ENCODE results near the gene PHF3.
A peak's percentile ranks its signal among the peaks of the same experiment; 100 is the strongest.

PHF3 gene, protein sequence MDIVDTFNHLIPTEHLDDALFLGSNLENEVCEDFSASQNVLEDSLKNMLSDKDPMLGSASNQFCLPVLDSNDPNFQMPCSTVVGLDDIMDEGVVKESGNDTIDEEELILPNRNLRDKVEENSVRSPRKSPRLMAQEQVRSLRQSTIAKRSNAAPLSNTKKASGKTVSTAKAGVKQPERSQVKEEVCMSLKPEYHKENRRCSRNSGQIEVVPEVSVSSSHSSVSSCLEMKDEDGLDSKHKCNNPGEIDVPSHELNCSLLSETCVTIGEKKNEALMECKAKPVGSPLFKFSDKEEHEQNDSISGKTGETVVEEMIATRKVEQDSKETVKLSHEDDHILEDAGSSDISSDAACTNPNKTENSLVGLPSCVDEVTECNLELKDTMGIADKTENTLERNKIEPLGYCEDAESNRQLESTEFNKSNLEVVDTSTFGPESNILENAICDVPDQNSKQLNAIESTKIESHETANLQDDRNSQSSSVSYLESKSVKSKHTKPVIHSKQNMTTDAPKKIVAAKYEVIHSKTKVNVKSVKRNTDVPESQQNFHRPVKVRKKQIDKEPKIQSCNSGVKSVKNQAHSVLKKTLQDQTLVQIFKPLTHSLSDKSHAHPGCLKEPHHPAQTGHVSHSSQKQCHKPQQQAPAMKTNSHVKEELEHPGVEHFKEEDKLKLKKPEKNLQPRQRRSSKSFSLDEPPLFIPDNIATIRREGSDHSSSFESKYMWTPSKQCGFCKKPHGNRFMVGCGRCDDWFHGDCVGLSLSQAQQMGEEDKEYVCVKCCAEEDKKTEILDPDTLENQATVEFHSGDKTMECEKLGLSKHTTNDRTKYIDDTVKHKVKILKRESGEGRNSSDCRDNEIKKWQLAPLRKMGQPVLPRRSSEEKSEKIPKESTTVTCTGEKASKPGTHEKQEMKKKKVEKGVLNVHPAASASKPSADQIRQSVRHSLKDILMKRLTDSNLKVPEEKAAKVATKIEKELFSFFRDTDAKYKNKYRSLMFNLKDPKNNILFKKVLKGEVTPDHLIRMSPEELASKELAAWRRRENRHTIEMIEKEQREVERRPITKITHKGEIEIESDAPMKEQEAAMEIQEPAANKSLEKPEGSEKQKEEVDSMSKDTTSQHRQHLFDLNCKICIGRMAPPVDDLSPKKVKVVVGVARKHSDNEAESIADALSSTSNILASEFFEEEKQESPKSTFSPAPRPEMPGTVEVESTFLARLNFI (N-terminal part only)
- total RNA-seq = 186 to 463 reads per million in 2 experiments

DNA sequence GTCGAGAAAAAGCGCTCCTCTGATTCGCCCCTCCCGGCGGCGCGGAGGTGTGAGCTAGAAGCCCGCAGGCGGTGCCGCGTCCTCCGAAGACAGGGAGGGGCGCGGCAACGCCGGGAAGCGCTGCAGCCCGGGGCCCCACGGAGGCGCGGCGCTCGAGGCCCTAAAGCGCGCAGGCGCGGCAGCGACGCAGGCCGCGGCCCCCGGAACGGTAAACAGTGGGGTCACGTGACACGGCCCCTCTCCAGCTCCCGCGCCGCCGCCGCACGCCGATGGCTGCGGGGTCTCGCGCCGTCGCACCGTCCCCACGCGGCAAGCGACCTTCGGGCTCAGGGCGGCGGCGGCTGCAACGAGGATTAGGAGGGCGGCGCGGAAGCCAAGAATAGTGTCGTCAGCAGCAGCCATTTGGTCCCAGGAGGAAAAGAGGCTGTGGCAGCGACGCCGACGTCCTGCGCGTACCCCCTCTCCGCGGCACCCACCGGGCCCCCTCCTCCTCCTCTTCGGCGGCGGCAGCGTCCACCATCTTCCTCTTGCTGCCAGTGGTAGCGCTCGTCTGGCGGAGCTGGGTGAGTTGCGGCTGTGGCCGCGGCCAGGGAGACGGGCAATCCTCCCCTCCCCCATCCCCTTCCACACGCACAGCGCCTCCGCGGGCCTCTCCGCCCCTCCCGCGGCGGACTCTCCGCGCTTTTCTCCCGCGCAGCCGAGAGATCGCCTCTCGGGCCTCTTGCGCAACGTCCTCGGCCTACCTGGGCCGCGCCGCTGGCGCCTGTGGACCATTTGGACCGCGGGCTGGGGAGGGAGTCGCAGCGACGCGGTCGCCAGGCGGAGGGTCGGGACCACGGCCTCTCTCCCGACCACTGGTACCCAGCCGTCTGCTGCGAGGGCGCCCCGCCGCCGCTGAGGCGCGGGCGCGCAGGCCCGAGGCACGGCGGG, at the start of gene PHF3:
PHF3 (plus strand) TSS at position 215 of the 930 bp plus-strand sequence. CDS start 10,750 bp downstream, outside the sequence.
- peak; percentile 87 for DNase-seq (ENCODE audit: low read depth)

DNA sequence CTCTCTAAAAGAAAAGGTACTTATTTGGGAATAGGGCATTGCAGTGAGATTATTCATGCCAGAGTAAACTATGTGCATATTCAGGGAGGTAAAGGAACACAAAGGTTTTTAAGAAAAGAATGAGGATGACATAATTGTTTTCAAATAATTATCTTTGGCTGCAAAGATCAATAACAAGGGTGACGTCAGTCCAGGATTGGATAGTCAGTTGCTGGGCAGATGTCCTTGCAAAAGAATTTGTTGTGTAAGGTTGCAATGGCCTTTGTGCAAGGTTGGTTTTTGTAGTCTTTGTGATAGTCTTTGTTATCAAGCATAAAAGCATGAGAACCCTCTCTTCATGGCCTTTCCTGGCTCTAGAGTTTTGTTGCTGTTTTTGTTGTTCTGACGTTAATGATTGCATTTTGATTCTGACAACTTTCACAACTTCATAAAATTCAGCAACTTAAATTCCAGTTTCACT, 45.6 kb upstream of the PHF3 start:
- DNase-seq (ENCODE audit: low read depth) = no peak

DNA sequence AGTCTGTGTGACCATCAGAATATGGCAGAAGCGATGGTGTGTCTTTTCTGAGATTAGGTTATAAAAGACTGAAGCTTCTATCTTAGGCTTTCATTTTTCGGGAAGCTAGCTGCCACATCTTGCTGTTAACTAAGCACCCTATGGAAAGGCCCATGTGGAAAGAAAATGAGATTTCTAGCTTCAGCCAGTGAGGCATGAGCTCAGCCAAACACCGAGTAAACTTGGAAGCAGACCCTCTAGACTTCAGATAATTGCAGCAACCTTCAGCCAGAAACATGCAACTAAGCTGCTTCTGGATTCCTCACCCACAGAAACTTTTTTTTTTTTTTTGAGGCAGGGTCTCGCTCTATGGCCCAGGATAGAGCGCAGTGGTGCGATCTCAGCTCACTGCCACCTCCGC, 42.7 kb upstream of the PHF3 start:
- no peak for DNase-seq (ENCODE audit: low read depth)

DNA sequence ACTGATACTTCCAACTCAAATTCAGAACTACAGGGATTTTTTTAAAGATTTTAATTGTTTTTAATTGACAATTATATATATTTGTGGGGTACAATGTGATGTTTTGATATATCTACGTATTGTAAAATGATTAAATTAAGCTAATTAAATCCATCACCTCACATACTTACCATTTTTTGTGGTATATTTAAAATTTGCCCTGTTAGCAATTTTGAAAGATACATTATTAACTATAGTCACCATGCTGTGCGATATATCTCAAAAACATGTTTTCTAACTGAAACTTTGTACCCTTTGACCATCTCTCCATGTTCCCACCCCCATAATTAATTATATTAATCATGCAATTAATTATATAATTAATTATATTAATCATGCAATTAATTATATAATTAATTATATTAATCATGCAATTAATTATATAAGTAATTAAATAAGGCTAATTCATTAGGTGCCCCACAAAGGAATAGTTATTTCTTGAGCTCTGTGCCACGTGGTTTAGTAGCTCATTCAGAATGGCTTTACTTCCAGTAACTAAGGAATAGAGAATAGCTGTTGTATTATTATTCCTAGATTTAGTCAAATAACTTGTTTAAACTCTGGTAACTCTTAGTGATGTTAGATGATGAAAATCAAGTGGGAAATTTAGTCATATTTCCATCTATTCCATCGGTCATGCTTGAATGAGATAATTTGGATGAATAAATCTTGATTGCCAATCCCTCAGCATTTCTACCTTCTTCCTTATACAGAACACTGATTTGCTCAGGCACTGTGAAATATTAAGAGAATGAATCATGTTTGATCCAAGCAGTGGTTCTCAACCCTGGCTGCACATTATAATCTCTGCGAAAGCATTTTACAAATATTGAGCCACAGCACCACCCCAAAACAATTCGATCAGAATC, 38.2 kb upstream of the PHF3 start:
- no peak for DNase-seq (ENCODE audit: low read depth)

DNA sequence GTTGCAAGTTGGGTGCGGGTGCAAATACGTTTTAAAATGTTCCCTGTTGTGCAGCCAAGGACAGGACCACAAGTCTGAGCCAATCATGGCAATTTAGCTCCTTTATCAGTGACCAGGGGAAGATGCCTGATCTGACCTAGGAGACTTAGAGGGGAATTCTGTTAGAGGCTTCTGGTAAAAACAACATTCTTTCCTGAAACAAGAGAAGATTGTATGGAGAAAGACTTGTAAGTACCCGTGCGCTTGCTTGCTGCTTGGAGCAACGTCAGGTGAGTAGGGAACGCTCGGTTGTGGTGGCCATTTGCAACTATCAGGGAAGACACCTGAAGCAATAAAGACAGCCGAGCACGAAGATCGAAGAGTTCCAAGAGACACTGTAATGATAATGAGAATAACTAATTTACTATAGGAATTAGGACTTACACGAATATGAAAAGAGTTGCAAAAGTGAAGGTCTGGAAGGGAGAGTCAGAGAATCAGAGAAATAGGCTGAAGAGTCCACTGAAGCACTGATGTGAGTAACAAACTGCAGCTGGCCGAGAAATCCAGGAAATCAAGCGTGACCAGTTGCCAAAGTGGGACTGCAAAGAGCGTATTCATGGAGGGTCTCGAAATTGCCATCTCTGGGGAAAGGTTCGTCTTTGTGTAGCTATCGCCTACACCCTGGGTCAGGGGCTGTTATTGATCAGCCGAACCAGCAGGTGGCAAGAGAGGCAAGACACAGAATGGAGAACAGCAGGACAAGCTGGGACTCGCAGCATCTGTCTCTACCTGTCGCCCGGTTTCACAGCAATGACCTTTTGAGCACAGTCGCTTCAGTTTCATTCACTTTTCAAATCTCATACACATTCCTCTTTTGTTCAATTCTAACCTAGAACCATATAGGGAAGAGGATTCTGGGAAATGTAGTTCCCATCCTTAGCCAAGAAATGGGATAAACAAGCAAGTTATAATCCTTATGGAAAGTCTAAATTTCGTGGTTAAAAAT, 37.3 kb upstream of the PHF3 start:
- DNase-seq (ENCODE audit: low read depth) = peak; percentile 63

DNA sequence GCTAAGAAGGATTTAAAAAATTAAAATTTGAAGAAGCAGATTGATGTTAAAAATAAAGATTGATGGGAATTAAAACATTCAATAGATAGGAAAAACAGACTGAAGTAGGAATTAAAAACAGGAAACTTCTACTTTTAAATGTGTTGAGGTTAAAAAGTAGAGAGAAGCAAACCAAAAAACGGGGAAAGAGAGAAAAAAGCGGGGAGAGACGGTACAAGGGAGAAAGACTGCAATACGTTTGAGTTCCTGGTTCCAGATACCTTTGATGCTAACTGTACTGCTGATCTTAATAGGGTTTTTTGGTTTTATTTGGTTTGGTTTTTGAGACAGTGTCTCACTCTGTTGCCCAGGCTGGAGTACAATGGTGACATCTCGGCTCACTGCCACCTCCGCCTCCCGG, 36.4 kb upstream of the PHF3 start:
- no peak for DNase-seq (ENCODE audit: low read depth)

DNA sequence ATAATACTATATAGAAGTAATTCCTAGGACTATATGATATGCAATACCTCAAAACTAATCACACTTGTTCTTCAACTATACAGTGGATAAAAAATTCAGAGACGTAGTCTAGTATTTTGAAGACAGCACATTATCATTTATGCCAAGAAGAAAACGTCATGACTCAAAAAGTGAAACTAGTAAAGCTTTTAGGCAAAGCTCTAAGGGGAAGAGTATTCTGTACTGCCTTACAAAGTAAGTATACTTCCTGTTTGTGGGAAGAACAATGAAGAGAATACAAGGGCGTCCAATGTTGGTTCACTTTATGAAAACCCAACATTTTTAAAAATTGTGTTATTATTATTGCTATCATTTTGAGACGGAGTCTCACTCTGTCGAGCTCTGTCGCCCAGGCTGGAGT, 35.5 kb upstream of the PHF3 start:
- no peak for DNase-seq (ENCODE audit: low read depth)

DNA sequence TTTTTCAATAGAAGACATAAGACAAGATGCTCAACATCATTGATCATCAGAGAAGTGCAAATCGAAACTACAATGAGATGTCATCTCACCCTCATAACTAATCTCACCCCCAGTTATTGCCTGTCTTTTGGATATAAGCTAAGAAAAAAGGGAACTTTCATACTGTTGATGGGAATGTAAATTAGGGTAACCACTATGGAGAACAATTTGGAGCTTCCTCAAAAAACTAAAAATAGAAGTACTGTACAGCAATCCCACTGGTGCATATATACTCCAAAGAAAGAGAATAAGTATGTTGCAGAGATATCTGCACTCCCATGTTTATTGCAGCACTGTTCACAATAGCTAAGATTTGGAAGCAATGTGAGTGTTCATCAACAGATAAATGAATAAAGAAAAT, 26.4 kb upstream of the PHF3 start:
- no peak for DNase-seq (ENCODE audit: low read depth)

DNA sequence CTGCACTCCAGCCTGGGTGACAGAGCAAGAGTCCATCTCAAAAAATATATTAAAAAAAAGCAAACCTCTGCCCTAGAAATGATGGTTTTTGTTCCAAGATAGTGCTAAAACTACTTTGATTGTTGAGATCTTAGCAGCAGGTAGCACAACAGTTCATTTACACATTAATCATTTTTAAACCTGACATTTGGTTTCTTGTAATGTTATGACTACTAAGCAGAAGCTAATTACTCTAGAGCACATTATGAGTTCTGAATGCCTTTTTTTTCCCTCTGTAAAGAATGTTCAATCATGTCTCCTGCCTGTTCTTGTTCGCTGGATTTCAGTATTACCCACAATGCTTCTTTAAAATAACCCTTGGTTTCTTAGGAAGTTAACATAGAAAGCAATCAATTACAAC, 24.7 kb upstream of the PHF3 start:
- no peak for DNase-seq (ENCODE audit: low read depth)

DNA sequence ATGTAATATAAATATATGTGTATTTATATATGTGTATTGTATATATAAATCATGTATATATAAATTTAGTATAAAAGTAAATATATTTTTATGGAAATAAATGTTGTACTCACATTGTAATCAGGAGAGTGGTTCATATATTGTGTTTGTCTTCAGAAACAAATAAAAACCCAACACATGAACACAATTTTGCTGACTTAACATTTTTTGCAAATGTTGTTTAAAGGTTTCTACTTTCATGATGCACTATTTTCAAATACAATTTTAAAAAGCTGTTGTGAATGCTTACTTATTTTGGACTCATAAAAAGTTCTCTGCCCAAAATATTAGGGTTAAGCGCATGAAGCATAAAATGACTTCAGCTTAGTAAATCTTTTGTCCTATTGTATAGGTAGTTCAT, 24.0 kb upstream of the PHF3 start:
- no peak for DNase-seq (ENCODE audit: low read depth)

DNA sequence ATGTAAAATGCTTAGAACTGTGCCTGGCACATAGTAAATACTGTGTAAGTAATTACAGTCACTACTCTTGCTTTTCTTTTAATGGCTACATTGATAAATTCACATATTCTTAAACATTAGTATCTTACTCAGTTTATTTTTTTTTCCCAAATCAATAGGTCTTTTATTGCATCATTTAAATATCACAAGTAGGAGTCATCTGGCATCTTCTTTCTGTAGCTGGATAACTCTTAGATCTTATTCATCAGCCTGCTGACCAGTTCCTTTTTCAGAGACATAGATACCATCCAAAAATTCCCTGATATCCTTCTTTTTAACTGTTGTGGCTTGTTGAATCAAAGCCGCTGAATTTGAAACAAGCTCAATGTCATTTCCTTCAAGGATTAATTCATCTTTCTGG, 20.0 kb upstream of the PHF3 start:
- no peak for DNase-seq (ENCODE audit: low read depth)

DNA sequence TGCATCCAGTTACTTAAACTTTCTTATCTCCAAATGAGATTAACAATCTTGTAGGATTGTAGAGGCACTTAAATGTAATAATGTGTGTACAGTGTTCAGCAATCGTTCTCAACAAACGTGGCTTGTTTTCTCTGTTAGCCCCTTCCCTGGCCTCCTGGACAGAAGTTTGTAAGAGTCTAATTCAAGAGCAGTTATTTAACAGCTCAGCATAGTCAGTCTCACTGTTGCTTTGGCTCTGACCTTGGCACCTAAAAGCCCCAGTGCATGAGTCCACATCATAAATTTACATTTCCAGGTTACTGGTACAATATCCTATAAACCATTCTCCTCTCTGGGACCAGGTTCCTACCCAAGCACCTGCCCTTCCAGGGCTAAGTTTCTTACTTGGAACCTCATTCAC, 11.5 kb upstream of the PHF3 start:
- no peak for DNase-seq (ENCODE audit: low read depth)

DNA sequence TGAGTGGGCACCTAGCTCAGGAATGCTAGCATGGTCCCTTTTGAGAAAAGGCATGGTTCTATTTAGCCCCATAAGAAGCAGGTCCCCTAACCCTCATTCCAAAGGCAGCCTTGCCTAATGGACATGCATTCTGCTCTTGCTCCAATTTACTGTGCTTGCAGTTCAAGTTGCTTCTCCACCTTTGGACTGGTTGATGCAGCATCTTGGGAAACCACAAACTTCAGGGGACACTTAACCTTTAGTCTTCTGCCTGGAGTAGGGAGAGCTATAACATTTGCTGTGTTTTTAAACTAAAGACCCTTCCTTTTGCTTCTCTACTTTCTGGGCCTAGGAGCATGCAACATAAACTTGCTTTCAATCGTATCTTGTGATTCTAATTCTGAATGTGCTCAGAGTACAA, 5.1 kb upstream of the PHF3 start:
- no peak for DNase-seq (ENCODE audit: low read depth)

DNA sequence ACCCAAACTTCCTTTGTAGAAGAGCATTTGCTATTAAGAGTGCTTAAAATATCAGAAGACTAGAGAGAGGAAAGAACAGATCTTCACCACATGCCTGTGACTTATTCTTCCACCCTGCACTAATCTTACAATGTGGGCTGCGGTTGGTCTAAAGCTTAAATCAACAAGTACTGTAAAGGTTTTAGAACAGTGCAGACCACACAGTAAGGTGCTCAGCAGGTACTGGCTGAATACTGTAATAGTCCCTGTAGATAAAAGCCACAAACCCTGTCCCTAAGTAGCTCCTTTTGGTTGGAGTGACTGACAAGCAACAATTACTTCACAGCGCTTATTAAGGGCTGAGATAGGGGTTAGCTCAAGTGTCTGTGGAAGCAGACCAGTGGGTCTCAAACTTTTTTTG, 972 bp upstream of the PHF3 start:
- no peak for DNase-seq (ENCODE audit: low read depth)

DNA sequence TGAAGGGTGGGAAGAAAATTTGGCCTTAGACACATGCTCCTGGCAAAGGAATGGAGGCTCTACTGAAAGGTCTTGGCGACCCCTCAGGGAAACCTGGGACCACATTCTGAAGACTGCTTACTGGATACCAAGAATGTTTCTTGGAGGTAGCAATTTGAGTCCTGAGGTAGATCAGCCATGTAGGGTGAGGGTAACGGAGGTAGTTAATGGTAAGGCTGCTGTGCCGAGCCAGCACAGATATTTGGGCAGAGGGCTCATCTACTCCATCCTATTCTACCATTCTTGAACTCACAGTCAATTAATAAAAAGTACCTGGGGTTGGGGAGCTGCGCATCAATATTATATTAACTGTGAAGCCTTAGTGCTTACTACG, 401 bp upstream of the PHF3 start:
- DNase-seq (ENCODE audit: low read depth) = no peak

DNA sequence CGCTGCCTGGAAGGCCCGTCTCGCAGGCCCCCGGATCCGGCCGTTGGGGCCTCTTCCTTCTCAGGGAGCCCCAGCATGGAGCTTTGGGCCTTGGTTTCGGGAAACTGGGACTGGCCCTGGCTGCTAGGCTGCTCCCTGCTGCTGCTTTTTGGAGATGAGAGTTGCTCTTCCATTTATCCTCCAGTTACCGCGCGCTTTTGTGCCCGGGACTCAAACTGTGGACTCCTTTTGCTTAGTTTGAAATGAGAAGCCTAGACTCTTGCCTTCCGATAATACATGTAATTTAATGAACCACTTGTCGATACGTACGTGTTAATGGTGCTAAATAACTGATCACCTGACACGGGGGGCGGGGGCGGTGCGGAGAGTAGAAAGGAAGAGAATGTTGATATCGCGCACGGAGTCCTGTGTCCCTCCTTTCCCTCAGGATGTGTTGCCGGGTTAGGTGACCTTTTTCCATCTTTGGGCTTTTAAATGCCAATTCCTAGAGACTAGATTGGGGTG, 968 bp downstream of the PHF3 start:
- peak; percentile 50 for DNase-seq (ENCODE audit: low read depth)

DNA sequence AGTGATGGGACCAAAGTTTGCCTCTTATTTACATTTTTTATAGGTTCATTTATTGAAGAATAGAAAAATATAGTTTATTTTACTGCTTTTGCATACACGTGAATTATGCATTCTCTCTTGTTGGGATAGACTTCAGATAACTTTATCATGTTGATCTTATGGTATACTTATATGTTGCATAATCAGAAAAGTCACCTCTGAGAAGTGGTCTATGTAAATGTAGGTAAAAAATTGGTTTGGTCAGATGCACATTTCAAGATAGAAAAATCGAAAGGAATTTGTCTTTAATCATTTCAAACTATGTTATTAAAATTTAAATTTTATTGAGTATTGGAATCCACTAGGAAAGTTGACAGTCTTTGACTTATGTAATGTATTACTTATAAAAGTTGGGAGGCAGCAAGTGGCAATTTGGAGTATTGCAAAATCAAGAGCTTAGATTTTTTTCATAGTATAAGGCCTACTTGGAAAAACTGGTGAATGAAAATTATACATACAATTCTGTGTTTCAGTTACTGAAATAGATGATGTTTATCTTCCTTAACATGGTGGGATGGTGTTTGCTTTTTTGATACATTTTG, 2.4 kb downstream of the PHF3 start:
- DNase-seq (ENCODE audit: low read depth) = no peak

DNA sequence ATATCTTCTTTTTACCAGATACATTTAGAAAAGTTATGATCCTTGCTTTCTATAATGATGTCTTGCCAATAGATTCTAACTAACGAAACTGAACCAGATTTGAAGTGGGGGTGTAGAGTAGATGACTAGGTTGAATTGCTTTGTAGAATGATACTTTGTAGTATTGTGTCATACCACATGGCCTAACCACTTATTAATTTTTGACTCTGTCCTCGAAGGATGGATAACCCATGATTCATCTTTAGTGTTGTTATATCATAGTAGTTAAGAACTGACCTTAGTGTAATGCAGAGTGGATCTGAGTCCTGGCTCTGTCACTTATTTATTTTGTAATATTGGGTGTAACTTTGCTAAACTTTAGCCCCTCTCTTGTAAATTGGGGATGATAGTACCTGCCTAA, 4.5 kb downstream of the PHF3 start:
- DNase-seq (ENCODE audit: low read depth) = no peak

Data from T follicular helper cell (primary cell).